Measurements from ENCODE around the gene CYP2D6.
"Not testable (repeated sequence)": the region's sequence is repeated elsewhere in the genome, so short reads cannot be mapped to it uniquely, and the experiment has no call there.

- not testable (repeated sequence) for TF ChIP-seq CTCF, POLR2AphosphoS5, POLR2A (IDR thresholded peaks at IDR 0.05)
Observed at GRCh38 chr22:42135688-42136087, 5.1 kb upstream of the CYP2D6 start.
